GM21619 (cell line): ENCODE results near the gene DYNLT4.
A peak's percentile ranks its signal among the peaks of the same experiment; 100 is the strongest.

Experiments used
- ATAC-seq: cut with Tn5 transposase; IDR thresholded peaks from one replicate; pipeline ENCODE4 v1.9.1; 2021; ENCODE audit not compliant: unreplicated experiment

The DYNLT4 gene

DNA sequence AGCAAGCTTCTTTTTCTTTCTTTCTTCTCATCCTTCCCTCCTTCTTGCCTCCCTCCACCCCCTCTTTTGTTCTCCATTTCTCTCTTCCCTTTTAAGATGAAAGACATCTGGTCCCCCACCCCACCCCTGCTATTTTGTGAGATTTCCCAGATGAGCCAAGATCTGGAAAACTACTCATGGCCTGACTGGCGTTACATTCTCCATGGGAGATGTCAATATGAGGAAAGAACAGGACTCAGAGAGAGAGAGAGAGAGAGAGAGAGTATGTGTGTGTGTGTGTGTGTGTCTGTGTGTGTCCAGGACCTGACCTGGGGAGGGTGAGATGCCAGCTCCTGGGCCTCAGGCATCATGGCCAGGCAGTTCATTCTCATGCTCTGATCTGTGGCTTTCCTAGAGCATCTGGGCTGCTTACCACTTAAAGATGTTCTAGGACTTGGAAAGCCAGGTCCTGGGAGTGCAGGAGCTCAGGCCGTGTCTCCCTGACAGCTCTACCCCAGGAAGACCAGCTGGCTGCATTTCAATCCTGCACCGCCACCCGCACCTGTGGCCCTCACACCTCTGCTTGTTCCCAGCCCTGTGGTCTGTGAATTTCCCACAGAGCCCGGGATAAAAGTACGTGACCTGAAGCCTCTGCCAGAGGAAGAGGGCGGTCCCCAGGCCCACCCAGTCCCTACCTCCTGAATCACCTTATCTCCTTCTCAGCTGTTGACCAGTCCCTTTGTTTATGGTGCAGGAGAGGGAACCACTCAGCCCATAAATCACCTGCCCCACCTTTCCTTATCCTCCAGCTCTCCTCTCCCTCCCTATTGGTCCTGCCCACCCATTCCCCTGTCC lies 16.0 kb downstream of the DYNLT4 start:
- no peak for ATAC-seq

DNA sequence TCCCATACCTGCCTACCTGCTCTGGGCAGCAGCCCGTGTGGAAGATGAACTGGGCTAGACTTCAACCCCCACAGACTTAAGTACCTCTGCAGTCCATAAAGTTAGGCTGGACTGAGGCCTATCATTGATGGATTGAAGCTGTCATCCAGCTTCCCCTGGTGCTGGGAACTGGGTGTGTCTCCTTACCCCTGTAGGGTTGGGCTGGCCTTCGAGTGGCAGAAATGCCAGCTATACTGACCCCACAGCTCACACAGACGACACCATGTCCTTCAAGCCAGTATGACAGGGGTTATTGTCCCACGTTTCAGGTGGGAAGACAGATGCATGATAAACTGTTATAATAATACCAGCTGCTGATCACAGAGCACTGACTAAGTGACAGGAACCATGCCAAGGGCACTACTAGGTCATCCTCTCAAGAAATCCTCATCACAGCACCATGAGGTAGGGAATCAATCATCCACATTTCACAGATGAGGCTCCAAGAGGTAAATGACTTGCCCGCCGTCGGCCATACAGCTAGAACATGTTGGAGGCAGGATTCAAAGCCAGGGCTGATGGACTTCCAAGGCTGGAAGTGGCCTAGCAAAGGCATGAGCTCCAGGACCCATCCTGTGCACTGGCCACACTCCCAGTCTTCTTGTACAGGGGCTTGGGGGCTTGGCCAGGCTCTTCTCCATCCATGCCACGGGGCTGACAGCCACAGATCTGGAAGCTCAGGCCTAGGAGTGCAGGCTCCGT lies 18.9 kb downstream of the DYNLT4 start, which contains the start of gene BEST4:
Gene BEST4 (minus strand): TSS at position 51 of the 741 bp plus-strand sequence. CDS start 465 bp downstream, outside the sequence.
- ATAC-seq = no peak

DNA sequence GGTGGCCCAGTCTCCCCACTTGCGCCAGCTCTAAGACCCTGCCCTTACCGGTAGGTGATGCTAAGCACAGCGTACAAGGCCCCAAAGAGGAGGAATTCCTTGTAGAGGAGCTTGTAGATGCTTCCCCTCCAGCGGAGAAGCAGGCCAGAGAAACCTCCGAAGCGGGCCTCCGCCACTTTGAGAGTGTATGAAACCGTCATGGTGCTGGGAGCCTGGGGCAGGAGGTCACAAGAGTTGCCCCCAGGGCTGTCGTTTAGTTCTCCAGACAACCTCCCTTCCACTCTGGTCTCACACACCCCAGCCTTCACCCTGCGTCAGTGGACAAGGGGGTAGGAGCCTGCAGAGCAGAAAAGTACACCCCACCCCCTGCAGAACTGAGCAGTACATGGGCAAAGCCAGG lies 19.6 kb downstream of the DYNLT4 start:
- ATAC-seq = no peak

DNA sequence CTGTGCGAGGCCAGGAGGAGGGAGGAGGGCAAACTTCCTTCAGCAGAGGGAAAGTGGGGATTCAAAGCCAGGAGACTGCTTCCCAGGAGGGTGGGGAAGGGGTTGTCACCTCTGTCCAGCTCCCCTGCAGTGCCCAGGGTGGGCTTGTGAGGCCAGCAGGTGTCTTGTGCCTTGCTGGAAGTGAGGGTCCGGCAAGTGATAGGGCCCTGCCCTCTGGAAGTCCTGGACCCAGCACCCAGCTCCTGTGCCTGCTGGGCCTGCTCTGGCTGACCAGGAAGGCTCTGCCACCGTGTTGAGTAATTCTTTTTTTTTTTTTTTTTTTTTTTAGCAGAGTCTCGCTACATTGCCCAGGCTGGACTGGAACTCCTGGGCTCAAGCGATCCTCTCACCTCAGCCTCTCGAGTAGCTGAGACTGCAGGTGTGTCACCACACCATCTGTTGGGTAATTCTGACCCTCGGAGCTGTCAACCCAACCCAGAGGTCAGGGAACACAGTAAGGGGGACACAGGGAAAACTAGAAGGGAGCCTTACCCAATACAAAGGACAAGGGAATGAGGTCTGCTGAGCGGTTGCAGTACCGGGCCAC lies 20.2 kb downstream of the DYNLT4 start:
- no peak for ATAC-seq

DNA sequence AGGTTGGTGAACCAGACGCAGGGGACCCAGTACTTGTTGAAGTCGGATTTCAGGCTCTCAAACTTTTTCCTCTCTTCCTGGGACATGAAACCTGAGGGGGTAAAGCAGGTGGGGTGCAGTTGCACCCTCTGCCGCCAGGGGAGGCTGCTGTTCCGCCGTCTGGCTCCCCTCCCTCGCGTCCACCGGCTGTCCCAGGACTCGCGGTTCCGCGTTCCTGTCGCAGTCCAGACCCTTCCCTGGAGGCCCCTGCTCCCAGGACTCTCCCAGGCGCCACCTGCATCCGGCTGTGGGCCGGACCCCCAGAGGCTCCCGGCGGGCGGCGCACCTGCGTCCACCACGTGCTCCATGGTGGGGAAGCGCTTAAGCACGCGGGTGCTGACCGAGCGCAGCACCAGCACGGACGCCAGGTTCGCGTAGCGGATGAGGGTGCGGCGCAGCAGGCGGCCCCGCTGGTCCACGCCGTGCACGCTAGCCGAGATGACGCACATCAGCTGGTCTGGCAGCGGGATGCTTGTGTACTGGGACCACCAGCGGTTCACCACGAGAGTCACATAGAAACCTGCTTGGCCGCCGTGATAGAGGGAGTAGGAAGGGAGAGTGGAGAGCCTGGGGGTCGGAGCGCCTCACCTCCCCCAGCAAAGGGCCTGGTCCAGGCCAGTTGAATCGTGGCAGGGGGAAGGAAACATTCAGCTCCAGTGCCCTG lies 20.9 kb downstream of the DYNLT4 start:
- ATAC-seq = peak; percentile 52

DNA sequence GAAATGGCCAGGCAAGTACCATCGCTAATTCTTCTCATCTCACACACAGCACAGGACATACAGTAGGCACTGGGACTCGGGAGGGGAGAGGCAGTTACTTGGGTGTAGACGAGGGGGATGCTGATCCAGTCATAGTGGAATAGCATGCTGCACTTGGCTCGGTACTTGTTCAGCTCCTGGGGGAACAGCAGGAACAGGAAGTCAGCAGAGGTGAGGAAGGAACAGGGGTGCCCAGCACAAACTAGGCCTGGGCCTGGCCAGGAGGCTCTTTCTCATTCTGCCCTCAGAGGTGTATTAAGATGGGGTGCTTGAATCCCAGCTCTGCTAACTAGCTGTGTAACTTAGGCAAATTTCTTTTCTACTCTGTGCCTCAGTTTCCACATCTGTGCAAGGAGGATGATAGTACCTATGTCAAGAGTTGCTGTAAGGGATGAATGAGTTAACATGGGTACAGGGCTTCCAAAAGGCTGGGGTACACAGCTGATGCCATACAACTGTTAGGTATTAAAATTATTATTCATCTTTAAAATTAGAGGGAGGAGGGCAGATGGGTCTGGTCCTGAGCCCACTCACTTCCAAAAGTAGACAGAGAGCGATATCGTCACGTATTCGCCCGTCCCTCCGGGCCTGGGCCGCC lies 21.5 kb downstream of the DYNLT4 start:
- no peak for ATAC-seq

DNA sequence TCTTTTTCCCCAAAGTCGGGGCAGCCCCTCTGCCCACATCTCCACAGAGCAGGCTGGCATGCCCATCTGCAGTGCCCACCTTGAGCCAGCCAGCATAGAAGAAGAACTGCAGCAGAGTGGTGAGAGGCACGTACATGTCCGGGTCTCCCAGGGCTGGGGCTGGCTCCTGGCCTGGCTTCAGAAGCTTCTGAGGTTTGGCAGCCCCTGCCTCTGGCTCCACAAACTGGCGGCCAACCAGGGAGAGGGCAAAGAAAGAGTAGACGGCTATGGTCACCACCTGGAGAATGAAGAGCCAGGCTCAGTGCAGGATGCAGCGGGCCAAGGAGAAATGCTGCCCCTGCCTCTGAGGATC lies 22.1 kb downstream of the DYNLT4 start:
- no peak for ATAC-seq

DNA sequence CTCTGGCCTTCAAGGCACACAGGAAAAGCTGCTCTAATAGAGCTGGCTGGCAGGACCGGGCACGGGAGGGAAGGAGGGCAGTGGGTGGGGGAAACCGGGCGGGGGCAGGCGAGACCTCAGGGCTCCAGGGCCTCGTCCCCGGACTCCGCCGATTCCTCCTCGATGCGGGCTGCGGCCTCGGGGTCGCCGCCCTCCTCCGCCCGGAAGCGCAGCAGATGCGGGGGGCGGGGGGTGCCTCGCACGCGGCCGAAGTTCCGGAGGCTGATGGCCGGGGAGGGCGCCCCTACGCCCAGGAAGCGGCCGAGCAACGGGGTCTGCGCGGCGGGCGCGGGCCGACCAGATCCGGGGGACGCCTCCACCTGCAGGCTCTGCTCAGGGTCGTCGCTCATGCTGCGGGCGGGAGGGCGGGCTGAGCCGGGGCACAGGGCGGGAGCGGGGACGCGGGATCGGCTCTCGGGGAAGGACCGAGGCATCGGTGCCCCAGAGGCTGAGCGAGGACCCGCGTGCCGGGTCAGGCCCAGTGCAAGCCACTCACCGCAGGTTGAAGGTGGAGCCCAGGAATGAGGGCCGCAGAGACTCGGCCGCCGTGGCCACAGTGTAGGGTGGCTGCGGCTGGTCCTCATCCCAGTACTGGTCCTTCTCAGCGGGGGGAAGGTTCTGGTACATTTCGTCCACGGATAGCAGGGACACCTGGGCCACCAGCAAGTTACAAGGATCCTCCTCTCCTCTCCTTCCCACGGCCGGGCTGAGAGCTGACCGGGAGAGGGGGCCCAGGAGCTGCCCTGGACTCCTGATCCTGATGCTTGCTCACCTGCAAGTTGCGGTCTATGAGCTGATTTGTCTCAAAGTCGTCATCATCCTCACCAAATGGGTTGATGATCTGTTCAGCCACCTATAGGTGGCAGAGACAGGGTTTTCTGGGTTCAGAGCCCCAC lies 22.8 kb downstream of the DYNLT4 start:
- no peak for ATAC-seq

DNA sequence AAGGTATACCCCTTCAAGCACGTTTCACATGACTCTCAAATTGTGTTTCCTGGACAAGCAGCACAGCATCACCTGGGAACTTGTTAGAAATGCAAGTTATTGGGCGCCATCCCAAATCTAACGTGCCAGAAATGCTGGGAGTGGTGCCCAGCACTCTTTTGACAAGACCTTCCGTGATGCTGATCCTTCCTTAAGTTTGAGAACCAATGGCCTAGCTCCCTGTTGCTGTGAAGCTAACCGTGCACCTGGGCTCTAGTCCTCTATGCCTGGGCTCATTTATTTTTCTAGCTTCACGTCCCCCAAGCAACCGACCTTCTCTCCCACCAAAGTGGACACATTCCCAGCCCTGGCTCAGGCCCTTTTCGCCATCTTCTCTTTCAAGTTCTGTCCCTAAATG lies 23.5 kb downstream of the DYNLT4 start:
- ATAC-seq = no peak

DNA sequence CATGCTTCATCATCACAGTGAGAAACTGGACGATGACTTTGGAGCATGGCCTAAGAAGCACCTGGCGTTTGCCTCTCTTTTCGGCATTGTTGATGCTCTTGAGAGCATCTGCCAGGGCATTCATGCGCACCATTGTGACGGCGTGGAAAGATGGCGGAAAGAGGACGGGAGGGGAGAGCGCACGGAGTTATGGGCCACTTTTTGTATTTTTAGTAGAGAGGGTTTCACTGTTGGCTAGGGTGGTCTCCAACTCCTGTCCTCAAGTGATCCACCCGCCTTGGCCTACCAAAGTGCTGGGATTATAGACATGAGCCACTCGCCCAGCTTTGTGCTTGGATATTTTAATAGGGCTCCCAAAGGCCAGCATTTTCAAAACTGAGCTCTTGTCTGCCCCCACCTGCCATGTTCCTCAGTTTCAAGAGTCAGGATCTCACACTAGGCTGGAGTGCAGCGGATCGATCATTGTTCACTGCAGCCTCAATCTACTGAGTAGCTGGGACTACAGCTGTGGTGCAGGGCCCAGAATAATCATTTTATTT lies 26.5 kb downstream of the DYNLT4 start:
- no peak for ATAC-seq

DNA sequence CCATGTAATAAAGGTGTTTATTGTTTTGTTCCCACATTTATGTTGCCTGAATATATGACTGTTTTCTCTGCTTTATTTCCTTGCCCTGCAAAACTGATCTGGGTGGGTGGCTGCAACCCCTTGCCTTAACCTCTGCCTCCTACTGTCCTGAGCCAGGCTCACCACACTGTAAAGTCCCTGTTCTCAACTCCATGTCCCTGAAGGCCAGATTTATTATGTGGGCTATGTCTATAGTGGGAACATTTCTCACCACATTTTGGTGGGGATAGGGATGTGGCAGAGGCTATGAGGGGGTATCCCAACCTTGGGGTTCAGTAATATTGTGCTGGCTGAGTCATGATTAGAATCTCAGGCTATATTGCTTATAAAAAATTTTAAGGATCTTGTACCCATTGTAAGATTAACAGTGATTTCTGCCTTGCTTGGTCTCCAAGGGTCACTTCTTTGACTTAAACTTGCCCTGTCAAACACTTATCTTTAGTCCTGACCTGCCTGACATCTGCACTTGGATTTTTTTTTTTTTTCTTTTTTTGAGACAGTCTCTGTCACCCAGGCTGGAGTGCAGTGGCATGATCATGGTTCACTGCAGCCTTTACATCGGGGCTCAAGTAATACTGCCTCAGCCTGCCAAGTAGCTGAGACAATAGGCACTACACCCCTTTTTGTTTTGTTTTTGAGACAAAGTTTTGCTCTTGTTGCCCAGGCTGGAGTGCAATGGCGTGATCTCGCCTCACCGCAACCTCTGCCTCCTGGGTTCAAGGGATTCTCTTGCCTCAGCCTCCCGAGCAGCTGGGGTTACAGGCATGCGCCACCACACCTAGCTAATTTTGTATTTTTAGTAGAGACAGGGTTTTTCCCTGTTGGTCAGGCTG lies 28.2 kb downstream of the DYNLT4 start:
- ATAC-seq = no peak

DNA sequence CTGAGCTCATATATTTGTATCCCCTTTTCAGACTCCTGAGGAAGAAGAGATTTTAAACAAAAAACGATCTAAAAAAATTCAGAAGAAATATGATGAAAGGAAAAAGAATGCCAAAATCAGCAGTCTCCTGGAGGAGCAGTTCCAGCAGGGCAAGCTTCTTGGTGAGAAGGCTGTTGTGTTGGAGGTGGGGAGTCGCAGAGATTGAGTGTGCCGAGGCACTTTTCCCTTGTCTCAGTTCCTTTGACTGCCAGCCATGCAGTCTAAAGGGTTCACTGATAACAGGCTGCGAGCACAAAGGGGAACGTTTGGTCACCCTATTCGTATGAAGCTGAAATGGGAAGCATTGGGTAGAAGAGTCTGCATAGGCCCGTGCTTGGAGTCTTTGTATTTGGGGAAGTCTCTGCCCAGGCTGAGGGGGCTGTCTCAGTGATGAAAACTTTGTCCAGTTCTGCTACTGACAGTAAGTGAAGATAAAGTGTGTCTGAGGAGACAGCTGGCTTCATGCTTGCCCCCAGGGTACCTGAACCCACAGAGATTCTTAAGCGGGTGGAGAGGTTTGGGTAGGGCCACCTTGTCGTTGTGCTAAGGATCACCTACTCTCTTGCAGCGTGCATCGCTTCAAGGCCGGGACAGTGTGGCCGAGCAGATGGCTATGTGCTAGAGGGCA lies 29.0 kb downstream of the DYNLT4 start:
- no peak for ATAC-seq

DNA sequence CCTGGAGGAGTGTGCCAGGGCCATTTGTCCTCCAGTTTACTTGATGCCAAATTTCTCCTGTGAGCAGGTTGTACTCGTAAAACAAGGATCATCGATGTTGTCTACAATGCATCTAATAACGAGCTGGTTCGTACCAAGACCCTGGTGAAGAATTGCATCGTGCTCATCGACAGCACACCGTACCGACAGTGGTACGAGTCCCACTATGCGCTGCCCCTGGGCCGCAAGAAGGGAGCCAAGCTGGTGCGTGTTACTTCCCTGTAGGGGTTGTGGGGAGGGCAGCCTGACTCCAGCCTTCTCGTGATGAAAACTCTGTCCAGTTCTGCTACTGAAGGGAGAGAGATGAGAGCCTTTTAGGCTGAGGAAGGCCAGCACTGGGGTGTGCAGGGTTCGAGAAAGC lies 29.6 kb downstream of the DYNLT4 start:
- ATAC-seq = no peak

DNA sequence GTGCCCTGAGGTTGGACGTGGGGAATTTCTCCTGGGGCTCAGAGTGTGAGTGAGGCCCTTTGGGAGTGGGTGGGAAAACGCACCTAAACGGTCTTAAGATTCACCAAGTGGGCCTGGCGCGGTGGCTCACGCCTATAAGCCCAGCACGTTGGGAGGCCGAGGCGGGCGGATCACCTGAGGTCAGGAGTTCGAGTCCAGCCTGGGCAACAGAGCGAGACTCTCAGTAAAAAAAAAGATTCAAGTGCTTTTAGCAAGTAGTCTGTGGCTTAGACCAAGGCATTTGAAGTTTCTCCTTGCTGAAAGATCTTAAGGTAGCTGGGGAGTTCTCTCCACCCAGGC lies 30.5 kb downstream of the DYNLT4 start:
- ATAC-seq = no peak

DNA sequence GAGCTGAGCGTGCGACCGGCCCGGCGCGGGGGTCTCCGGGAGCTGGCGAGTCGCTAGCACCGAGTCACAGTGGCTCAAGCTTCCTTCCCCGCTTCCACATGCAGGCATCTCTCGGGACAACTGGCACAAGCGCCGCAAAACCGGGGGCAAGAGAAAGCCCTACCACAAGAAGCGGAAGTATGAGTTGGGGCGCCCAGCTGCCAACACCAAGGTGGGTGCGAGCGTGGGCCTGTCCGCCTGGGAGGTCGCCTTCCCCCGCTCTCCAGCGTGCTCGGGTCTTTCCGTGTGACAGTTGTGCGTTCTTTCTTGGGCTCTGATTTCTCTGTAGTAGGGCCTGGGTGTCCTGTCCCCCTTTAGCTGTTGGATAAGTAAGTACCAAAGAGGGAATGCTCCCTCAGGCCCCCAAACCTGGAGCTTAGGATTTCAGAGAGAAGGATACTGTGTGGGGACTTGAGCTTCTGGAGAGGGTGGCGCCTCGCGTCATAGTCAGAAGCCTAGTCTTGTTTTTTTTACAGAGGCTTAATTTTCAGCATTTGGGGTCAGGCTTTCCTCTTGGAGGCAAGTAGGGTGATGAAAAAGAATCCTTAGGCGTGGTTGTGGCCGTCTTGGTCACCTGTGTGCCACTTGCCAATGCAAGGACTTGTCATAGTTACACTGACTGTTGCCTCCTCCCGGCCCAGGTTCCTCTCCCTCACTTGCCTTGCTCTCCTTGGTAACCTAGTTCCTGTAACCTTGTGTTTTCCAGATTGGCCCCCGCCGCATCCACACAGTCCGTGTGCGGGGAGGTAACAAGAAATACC lies 31.0 kb downstream of the DYNLT4 start:
- ATAC-seq = no peak

DNA sequence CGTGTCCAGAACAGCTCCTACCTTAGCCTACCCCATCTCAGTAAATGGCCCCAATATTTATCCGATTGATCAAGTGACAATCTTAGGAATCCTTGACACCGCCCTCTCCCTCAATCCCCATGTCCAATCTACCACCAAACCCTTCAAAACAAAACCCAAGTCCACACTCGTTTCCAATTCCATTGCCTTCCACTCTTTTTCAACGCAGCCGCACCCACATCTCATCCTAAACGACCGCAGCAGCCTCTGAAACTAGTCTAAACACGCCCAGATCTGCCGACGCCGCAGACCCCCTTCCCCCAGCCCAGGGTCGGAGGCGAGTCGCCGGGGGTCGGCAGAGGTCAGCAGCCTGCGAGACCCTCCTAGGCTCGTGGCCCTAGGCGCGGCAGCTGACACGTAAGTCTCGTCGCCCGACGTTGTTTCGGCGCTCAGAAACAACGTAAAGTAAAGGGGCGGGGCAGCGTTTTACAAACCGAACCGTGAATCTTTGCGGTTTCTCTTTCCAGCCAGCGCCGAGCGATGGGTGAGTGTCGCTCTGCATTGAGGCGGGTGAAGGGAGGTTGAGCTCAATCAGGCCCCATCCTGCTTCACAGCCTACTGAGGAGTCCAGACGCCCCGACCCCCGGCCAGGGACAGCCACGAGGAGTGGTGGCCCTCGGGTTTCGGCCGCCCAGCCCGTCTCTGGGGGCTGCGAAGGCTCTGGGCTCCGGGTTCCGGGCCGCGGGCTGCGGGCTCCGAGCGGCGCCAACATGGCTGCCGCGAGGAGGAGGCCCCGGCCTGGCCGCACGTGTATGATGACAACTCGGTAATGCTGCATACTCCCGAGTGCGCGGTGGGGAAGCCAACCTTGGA lies 31.8 kb downstream of the DYNLT4 start, which contains the start of gene RPS8:
Gene RPS8 (plus strand): TSS at position 463 of the 852 bp plus-strand sequence. CDS start 57 bp downstream, at position 520.
- peak; percentile 76 for ATAC-seq
